HG03025 (cell line): Measurements from ENCODE around the gene EMC8.

Source experiments
- ATAC-seq: cut with Tn5 transposase; IDR thresholded peaks from one replicate; pipeline ENCODE4 v1.9.1; 2021; ENCODE audit warnings: mild to moderate bottlenecking, moderate library complexity; ENCODE audit not compliant: unreplicated experiment, low FRiP score

The EMC8 gene

DNA sequence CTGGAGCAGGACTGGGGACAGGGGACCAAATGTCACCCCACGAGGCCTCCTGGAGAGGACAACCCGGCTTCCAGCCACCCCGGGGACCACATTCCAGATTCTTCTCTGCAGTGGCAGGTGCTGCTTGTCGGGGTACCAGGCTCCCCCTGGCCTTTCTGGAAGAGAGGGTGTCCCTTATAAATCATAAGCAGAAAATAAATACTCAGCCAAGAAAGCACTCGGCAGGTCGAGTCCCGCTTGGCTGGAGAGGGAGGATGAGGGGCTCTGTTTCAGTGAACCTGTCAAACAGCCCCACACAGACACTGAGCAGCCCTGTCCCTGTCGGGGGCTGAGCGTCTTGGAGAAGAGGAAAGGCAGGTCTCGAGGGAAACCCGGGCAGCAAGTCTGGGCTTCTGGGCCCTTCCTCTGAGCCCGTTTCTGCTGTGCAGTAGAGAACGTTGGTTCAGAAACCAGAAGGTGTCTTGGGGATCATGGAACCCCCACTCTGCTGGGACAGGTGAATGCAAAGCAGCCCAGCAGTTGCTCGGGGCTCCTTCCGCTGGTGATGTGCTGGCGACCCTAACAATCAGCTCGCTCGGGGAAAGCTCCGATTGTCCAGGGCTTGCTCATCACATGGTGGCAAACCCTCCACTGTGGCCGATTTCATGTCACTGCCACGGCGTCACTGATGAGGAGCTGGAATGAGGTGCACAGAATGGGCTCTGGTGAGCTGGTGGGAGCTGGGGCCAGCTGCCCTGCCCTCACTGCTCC, 36.8 kb upstream of the EMC8 start:
- no peak for ATAC-seq

- ATAC-seq = no peak
These were observed 35.9 kb upstream of the EMC8 start for GRCh38 chr16:85835227-85835751.

DNA sequence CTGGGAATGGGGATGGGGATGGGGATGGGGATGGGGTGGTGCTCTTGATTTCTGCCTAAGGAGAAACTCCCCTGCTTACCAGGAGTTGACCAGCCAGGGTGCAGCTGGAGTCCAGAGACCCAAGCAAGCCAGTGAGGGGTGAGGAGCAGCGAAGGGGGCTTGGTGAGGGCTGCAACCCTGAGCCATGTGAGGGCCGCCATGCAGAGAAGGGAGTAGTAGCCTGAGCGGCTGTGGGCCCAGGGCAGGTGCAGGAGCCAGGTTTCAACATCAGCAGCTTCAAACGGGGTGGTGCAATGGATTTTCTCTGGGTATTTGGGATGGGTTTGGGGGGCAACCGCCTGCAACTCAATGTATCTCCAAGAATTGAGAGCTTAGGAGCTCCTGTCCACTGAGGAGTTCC, 35.4 kb upstream of the EMC8 start:
- ATAC-seq = no peak

GRCh38 chr16:85833219-85833920, 34.0 kb upstream of the EMC8 start:
- ATAC-seq = no peak

DNA sequence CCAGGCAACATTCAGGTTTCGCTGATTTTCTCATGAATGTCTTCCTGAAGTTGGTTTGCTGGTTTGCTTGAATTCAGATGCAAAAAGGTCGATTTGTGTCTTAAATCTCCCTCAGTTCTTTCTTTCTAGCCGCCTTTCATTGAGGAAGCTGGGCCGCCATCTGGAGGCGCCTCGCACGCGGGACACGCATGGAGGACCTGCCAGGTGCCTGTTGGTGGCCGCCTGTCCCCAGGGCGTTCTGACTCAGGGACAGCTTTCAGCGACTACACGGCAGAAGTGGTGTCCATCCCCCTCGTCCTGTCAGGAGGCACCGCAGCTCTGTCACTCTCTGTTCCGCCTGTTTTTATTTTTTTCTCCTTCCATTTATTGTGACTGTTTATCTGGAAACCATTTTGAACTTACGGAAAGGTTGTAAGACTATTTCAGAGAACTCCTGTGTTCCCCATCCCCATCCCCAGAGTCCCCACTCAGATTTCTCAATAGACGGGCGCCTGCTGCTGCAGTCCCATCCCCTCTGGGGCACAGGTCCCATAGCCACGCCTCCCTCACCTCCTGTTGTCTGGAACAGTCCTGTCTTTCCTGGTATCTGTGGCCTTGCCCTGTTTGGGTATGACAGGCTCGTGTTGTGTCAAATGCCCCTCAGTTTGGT, 33.4 kb upstream of the EMC8 start:
- no peak for ATAC-seq

GRCh38 chr16:85830821-85831220, 31.5 kb upstream of the EMC8 start:
- no peak for ATAC-seq

DNA sequence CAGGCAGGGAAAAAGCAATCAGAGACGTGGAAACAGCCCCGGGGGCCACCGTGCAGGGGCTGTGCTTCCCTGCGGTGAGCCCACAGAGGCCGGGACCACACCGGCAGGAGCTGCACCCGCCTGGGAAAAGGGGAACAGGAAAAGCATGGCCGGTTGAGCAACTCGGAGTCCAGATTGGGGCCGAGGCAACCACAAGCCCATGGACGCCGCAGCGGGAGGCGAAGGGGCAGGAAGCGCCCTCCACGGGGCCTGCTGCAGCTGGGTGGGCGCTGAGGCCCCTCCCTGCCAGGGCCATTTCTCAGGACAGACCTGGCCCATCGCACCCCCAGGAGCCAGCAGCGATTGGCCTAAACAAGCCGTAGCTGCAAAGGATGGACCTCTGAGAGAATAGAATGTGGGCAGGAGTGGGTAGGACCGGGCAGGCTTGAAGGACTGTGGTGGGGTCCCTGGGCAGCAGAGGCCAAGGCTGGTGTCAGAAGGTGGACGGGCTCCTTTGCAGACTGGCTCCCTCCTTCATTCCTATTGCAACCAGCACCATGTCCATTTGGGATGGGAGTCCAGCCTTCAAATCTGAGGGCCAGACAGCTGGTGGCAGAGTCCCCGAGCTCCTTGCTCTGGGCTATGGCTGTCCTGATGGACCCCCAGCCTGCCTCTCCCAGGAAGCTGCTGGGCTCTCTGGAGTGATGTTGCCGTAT, 30.6 kb upstream of the EMC8 start:
- no peak for ATAC-seq

GRCh38 chr16:85829171-85829719, 29.9 kb upstream of the EMC8 start:
- ATAC-seq = no peak

- ATAC-seq = no peak
These were observed 28.8 kb upstream of the EMC8 start for GRCh38 chr16:85828166-85828565.

DNA sequence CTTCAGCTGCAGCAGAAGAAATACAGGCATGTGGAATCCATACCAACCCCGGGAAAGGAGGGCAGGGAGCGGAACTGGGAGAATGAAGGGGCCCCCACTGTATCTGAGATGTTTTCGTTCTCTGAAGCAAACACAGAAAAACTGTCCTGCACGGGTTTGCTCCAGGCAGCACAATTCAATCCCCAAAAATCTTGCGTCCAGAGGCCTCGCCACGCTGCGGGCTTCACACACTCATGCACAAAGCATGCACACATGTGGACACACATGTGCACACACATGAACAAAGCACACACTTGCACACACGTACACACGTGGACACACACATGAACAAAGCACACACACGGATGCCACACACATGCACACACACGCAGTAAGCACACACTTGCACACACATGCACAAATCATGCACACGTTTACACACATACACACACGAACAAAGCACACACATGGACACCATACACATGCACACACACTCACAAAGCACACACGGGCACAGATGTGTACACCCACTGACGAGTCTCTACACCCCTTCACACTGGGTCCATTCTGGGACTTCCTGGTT, 27.4 kb upstream of the EMC8 start:
- no peak for ATAC-seq

DNA sequence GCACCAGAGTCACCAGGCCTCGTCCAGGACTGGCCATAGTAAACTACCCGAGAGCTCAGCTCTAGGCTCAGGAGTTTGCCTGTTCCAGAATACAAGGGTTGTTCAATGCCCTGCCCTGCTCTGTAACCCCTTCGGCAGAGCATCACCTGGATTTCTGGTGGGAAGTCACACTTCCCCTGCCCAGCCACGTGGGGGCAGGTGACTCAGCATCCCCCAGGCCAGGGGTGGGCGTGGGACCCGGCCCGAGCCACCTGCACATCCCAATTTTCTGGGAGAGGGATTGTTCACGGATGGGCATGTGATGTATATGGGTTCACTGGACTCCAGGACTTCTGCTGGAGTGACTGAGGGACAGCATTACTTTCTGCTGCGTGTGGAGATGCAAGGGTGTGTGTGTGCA, 26.0 kb upstream of the EMC8 start:
- no peak for ATAC-seq

GRCh38 chr16:85824161-85825135, 25.1 kb upstream of the EMC8 start:
- ATAC-seq = no peak

GRCh38 chr16:85823328-85823920, 24.1 kb upstream of the EMC8 start:
- ATAC-seq = no peak

GRCh38 chr16:85822145-85822544, 22.8 kb upstream of the EMC8 start:
- no peak for ATAC-seq

GRCh38 chr16:85821390-85822135, 22.2 kb upstream of the EMC8 start:
- ATAC-seq = no peak

- no peak for ATAC-seq
These were observed 21.4 kb upstream of the EMC8 start for GRCh38 chr16:85820604-85821372.

GRCh38 chr16:85819771-85820170, 20.4 kb upstream of the EMC8 start:
- ATAC-seq = no peak
